Measurements from ENCODE around the gene HTR3B.

DNA sequence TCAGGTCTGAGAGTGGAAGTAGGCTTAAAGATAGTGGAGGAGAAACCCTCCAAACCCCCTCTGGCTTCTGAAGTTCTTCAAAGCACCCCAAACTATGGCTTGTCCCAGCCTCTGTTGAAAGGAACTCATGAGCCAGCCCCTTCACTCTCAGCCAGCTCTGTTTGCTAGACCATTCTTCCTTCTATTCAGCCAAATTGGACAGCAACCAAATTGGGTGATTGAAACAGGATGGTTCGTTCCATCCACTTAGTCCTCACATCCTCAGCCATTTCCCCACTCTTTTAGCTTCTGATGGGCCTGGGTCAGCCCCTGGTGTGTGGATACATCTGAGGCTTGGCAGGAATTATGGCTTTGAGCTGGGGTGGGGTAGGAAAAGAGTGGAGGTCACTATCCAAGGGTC is 74.8 kb downstream of the HTR3B start:
- TF ChIP-seq, protein P1, sequence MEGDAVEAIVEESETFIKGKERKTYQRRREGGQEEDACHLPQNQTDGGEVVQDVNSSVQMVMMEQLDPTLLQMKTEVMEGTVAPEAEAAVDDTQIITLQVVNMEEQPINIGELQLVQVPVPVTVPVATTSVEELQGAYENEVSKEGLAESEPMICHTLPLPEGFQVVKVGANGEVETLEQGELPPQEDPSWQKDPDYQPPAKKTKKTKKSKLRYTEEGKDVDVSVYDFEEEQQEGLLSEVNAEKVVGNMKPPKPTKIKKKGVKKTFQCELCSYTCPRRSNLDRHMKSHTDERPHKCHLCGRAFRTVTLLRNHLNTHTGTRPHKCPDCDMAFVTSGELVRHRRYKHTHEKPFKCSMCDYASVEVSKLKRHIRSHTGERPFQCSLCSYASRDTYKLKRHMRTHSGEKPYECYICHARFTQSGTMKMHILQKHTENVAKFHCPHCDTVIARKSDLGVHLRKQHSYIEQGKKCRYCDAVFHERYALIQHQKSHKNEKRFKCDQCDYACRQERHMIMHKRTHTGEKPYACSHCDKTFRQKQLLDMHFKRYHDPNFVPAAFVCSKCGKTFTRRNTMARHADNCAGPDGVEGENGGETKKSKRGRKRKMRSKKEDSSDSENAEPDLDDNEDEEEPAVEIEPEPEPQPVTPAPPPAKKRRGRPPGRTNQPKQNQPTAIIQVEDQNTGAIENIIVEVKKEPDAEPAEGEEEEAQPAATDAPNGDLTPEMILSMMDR (IDR thresholded peaks at IDR 0.05; ENCODE audit: low read depth, low read length, poor library complexity, severe bottlenecking) = no peak
- no peak for TF ChIP-seq EZH2phosphoT487 (IDR thresholded peaks at IDR 0.05; ENCODE audit: borderline replicate concordance, low read length)

Data from DOHH2 (cell line).